Measurements from ENCODE around the gene MCF2L. TPM values are rescaled to one million over a fixed set of nuclear protein-coding genes. Genes with fewer than 3 reads are reported as not detected.

MCF2L gene
- total RNA-seq, 3 donors from 2014 or later: 33.4 to 77.3 (median 38.6) TPM

- intact Hi-C loops (cut with DNase I; ENCODE audit: low total_unique reads): no loop called here
- H3K4me1 ChIP-seq: no peaks in the 10 kb centered on the region
- no peak overlapping the region for H3K4me3 ChIP-seq
- H3K27ac ChIP-seq: no peak overlapping the region
- no peaks in the 10 kb centered on the region for H3K27me3 ChIP-seq
- DNase-seq (ENCODE audit: low spot score in 2 of 2): no peak
- H3K36me3 ChIP-seq: peaks cover 6% of the 10 kb centered on the region
- no peak for TF ChIP-seq POLR2A (IDR thresholded peaks at IDR 0.05)
- no peak for TF ChIP-seq POLR2AphosphoS5 (IDR thresholded peaks at IDR 0.05)
- TF ChIP-seq, protein P1, sequence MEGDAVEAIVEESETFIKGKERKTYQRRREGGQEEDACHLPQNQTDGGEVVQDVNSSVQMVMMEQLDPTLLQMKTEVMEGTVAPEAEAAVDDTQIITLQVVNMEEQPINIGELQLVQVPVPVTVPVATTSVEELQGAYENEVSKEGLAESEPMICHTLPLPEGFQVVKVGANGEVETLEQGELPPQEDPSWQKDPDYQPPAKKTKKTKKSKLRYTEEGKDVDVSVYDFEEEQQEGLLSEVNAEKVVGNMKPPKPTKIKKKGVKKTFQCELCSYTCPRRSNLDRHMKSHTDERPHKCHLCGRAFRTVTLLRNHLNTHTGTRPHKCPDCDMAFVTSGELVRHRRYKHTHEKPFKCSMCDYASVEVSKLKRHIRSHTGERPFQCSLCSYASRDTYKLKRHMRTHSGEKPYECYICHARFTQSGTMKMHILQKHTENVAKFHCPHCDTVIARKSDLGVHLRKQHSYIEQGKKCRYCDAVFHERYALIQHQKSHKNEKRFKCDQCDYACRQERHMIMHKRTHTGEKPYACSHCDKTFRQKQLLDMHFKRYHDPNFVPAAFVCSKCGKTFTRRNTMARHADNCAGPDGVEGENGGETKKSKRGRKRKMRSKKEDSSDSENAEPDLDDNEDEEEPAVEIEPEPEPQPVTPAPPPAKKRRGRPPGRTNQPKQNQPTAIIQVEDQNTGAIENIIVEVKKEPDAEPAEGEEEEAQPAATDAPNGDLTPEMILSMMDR (IDR thresholded peaks at IDR 0.05): no peak
- no peaks in the 10 kb centered on the region for H3K9me3 ChIP-seq
Measured at GRCh38 chr13:113091891-113092775, 123.1 kb downstream of the MCF2L start.

GRCh38 chr13:113092776-113093579 lies 124.0 kb downstream of the MCF2L start:
- H3K4me3 ChIP-seq: no peak overlapping the region
- H3K27me3 ChIP-seq: no peaks in the 10 kb centered on the region
- no peak for DNase-seq (ENCODE audit: low spot score in 2 of 2)
- peaks cover 6% of the 10 kb centered on the region for H3K36me3 ChIP-seq
- TF ChIP-seq POLR2AphosphoS5 (IDR thresholded peaks at IDR 0.05) (no peak), POLR2A (IDR thresholded peaks at IDR 0.05) (no peak)
- TF ChIP-seq, protein P1 (IDR thresholded peaks at IDR 0.05): no peak
- H3K27ac ChIP-seq: no peak overlapping the region
- intact Hi-C loops (cut with DNase I; ENCODE audit: low total_unique reads): no loop called here
- H3K9me3 ChIP-seq: no peaks in the 10 kb centered on the region
- no peaks in the 10 kb centered on the region for H3K4me1 ChIP-seq

DNA sequence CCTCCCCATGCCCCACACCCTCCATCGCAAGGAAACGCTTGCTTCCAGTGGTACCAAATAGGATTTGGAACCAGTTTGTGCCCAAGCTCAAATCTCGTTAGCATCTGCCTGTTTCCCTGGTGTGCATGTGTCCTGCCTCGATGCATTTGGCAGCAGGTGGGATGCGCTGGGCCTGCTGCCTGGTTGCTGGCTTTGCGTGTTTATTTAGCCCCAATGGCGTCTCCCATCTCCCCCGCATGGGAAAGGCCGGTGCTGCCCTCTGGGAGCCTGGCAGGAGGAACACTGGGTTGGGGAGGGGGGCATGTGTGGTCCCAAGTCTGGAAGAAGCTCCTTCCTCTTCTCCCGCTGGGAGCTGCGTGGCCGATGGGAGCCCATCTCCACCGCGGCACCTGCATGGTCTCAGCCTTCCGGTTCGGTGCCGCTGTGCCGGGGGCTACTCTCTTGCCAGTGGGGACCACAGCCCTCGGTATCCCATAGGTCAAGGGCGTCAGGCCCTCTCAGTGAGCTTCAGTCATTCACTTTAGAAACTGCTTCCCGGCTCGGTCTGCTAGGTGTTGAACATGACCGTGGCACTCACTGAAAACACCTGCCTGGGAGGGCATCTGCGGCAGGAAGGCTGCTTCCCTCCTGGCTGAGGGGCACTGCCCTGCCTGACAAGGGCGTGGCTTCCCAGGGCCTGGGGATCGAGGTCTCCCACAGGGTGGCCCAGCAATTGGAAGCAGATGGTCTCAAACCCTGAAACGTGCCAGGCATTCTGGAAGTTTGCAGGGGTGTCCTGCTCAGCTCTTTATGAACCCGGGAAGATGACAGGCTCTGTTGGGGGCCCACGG lies 124.8 kb downstream of the MCF2L start:
- H3K9me3 ChIP-seq: no peaks in the 10 kb centered on the region
- no peak overlapping the region for H3K4me3 ChIP-seq
- no peak overlapping the region for H3K27ac ChIP-seq
- H3K4me1 ChIP-seq: no peaks in the 10 kb centered on the region
- no peaks in the 10 kb centered on the region for H3K27me3 ChIP-seq
- intact Hi-C loops (cut with DNase I; ENCODE audit: low total_unique reads): no loop called here
- H3K36me3 ChIP-seq: no peaks in the 10 kb centered on the region
- no peak for DNase-seq (ENCODE audit: low spot score in 2 of 2)
- TF ChIP-seq, protein P1 (IDR thresholded peaks at IDR 0.05): no peak
- TF ChIP-seq POLR2AphosphoS5 (IDR thresholded peaks at IDR 0.05): no peak
- TF ChIP-seq POLR2A (IDR thresholded peaks at IDR 0.05): no peak

DNA sequence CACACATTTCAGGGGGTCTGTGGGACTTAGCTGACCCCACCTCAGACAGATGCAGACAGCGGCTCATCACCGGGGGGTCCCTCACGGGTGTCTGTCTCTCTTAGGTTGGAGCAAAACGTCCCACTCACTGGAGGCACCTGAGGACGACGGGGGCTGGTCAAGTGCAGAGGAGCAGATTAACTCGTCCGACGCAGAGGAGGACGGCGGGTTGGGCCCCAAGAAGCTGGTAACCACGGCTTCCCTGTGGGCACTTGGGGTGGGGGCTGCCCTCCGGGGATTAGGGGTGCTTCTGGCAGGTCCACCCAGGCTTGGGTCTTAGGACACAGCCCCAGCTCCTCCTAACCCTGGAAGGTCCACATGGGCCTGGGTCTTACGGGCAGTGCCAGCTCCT lies 125.4 kb downstream of the MCF2L start:
- H3K27ac ChIP-seq: no peak overlapping the region
- intact Hi-C loops (cut with DNase I; ENCODE audit: low total_unique reads): no loop called here
- no peaks in the 10 kb centered on the region for H3K4me1 ChIP-seq
- no peak overlapping the region for H3K4me3 ChIP-seq
- no peaks in the 10 kb centered on the region for H3K9me3 ChIP-seq
- H3K27me3 ChIP-seq: no peaks in the 10 kb centered on the region
- no peaks in the 10 kb centered on the region for H3K36me3 ChIP-seq
- no peak for DNase-seq (ENCODE audit: low spot score in 2 of 2)
- TF ChIP-seq POLR2A (IDR thresholded peaks at IDR 0.05) (no peak), POLR2AphosphoS5 (IDR thresholded peaks at IDR 0.05) (no peak)
- TF ChIP-seq, protein P1 (IDR thresholded peaks at IDR 0.05): no peak

Data from breast epithelium (tissue), 4 donors.